Lower leg skin (tissue), 3 donors: ENCODE results near the gene CCNL1.

Experiments
- CTCF ChIP-seq, 3 donors: fragments of 450-650 bp; IDR thresholded peaks; one replicate each; pipeline ENCODE4 v1.5.1; 2016; ENCODE audit warnings: antibody characterized with exemption in 3 of 3, mild to moderate bottlenecking in 3 of 3, moderate library complexity in 2 of 3
- POLR2A ChIP-seq, 2 donors: fragments of 450-650 bp; IDR thresholded peaks; one replicate each; pipeline ENCODE4 v1.6.1; 2016 to 2017; ENCODE audit warnings: antibody characterized with exemption in 2 of 2, mild to moderate bottlenecking in 1 of 2, moderate library complexity in 1 of 2

- TF ChIP-seq POLR2A (IDR thresholded peaks at IDR 0.05) (no peak), CTCF (IDR thresholded peaks at IDR 0.05) (no peak)
These were observed 29.3 kb downstream of the CCNL1 start for GRCh38 chr3:157130467-157131251.
